Measurements from ENCODE around the gene ZFYVE1.
"Not testable (repeated sequence)": the region's sequence is repeated elsewhere in the genome, so short reads cannot be mapped to it uniquely, and the experiment has no call there.

- TF ChIP-seq POLR2AphosphoS5, POLR2A (IDR thresholded peaks at IDR 0.05): not testable (repeated sequence)
- TF ChIP-seq, protein P1, sequence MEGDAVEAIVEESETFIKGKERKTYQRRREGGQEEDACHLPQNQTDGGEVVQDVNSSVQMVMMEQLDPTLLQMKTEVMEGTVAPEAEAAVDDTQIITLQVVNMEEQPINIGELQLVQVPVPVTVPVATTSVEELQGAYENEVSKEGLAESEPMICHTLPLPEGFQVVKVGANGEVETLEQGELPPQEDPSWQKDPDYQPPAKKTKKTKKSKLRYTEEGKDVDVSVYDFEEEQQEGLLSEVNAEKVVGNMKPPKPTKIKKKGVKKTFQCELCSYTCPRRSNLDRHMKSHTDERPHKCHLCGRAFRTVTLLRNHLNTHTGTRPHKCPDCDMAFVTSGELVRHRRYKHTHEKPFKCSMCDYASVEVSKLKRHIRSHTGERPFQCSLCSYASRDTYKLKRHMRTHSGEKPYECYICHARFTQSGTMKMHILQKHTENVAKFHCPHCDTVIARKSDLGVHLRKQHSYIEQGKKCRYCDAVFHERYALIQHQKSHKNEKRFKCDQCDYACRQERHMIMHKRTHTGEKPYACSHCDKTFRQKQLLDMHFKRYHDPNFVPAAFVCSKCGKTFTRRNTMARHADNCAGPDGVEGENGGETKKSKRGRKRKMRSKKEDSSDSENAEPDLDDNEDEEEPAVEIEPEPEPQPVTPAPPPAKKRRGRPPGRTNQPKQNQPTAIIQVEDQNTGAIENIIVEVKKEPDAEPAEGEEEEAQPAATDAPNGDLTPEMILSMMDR (IDR thresholded peaks at IDR 0.05): not testable (repeated sequence)
Observed at GRCh38 chr14:72962336-72962754, 64.6 kb downstream of the ZFYVE1 start.

Measured in prostate gland (tissue), 2 donors.